GM23338 (cell line): Measurements from ENCODE around the gene CMIP. TPM values are rescaled to one million over a fixed set of nuclear protein-coding genes. Genes with fewer than 3 reads are reported as not detected.

Experiments used
- ATAC-seq: fragments of 200-7000 bp; cut with Tn5 transposase; 3 replicates; pipeline ENCODE4 v1.9.1; 2020
- DNase-seq: peaks from one replicate; pipeline ENCODE4 v3.0.0-alpha.2; 2015; ENCODE audit warnings: low spot score
- H2AFZ ChIP-seq: fragments of 200-600 bp; sonication (generic); 2 replicates; pipeline ENCODE4 v1.8.0; 2016; ENCODE audit warnings: antibody characterized with exemption, mild to moderate bottlenecking, moderate library complexity
- H3F3A ChIP-seq: fragments of 200-600 bp; sonication (generic); replicated peaks from 2 replicates; pipeline ENCODE4 v1.8.0; 2017; ENCODE audit warnings: antibody characterized with exemption, mixed run types, low read depth
- H3K27ac ChIP-seq: fragments of 200-600 bp; sonication (generic); 2 replicates; pipeline ENCODE4 v1.6.1; 2016; ENCODE audit warnings: low read depth
- H3K27me3 ChIP-seq: fragments of 200-600 bp; sonication (generic); 2 replicates; pipeline ENCODE4 v1.8.0; 2016; ENCODE audit warnings: mild to moderate bottlenecking, mixed run types, moderate library complexity; ENCODE audit not compliant: insufficient read depth
- H3K36me3 ChIP-seq: fragments of 200-600 bp; sonication (generic); 2 replicates; pipeline ENCODE4 v1.8.0; 2016; ENCODE audit warnings: mild to moderate bottlenecking; ENCODE audit not compliant: insufficient read depth
- H3K4me1 ChIP-seq: fragments of 200-600 bp; sonication (generic); 2 replicates; pipeline ENCODE4 v1.8.0; 2016; ENCODE audit warnings: mild to moderate bottlenecking, moderate library complexity; ENCODE audit not compliant: insufficient read depth
- H3K4me2 ChIP-seq: fragments of 200-600 bp; sonication (generic); 2 replicates; pipeline ENCODE4 v1.7.1; 2017; ENCODE audit warnings: mixed run types
- H3K4me3 ChIP-seq: fragments of 200-600 bp; sonication (generic); 2 replicates; pipeline ENCODE4 v1.6.1; 2016; ENCODE audit warnings: mixed run types
- H3K79me2 ChIP-seq: fragments of 200-600 bp; sonication (generic); replicated peaks from 2 replicates; pipeline ENCODE4 v1.8.0; 2017; ENCODE audit warnings: mild to moderate bottlenecking; ENCODE audit not compliant: insufficient read depth
- H3K9me2 ChIP-seq: fragments of 200-600 bp; sonication (generic); 2 replicates; pipeline ENCODE4 v1.8.0; 2017; ENCODE audit not compliant: insufficient read depth
- H4K20me1 ChIP-seq: fragments of 200-600 bp; sonication (generic); replicated peaks from 2 replicates; pipeline ENCODE4 v1.8.0; 2017; ENCODE audit warnings: mild to moderate bottlenecking; ENCODE audit not compliant: insufficient read depth
- H3K27ac Mint-ChIP-seq: 2 replicates; pipeline ENCODE4 v1.8.0; 2020; ENCODE audit warnings: inconsistent platforms, mild to moderate bottlenecking, moderate library complexity, mixed read lengths
- H3K27me3 Mint-ChIP-seq: 3 replicates; pipeline ENCODE4 v1.8.0; 2022; ENCODE audit warnings: low read depth, mild to moderate bottlenecking, moderate library complexity, mixed read lengths, inconsistent platforms; ENCODE audit not compliant: insufficient read depth, poor library complexity
- H3K36me3 Mint-ChIP-seq: 3 replicates; pipeline ENCODE4 v1.8.0; 2021; ENCODE audit warnings: low read depth, mild to moderate bottlenecking, inconsistent platforms, moderate library complexity, mixed read lengths
- H3K4me1 Mint-ChIP-seq: 3 replicates; pipeline ENCODE4 v1.8.0; 2020; ENCODE audit warnings: mild to moderate bottlenecking, inconsistent platforms, mixed read lengths
- H3K4me3 Mint-ChIP-seq: 3 replicates; pipeline ENCODE4 v1.8.0; 2021; ENCODE audit warnings: moderate library complexity, mild to moderate bottlenecking, inconsistent platforms, mixed read lengths
- H3K9me3 Mint-ChIP-seq: 3 replicates; pipeline ENCODE4 v1.8.0; 2020; ENCODE audit warnings: moderate library complexity, mild to moderate bottlenecking, inconsistent platforms, mixed read lengths
- CREB1 ChIP-seq: fragments of 250-450 bp; sonication (Bioruptor Pico); IDR thresholded peaks from 2 replicates; pipeline ENCODE4 v1.5.0; 2020; ENCODE audit warnings: low read depth, mild to moderate bottlenecking, moderate library complexity
- CTCF ChIP-seq, 2 experiments: fragments of 200-600 bp in 1 of 2; sonication (generic) in 1 of 2; conservative IDR thresholded peaks; 2 replicates each; pipeline versions ENCODE4 v1.5.1 to v1.6.1; 2016 to 2017; ENCODE audit warnings: antibody characterized with exemption in 2 of 2, low read depth in 2 of 2, mild to moderate bottlenecking in 2 of 2, moderate library complexity in 1 of 2
- ETS1 ChIP-seq: IDR thresholded peaks from 2 replicates; pipeline ENCODE4 v1.6.1; 2016; ENCODE audit warnings: antibody characterized with exemption
- EZH2 ChIP-seq: fragments of 200-600 bp; sonication (generic); IDR thresholded peaks from one replicate; pipeline ENCODE4 v1.8.0; 2017; ENCODE audit warnings: antibody characterized with exemption, mild to moderate bottlenecking, low read depth; ENCODE audit not compliant: unreplicated experiment
- EZH2phosphoT487 ChIP-seq: fragments of 200-600 bp; sonication (generic); IDR thresholded peaks from one replicate; pipeline ENCODE4 v1.8.1; 2018; ENCODE audit warnings: antibody characterized with exemption; ENCODE audit not compliant: unreplicated experiment
- JUNB ChIP-seq: IDR thresholded peaks from one replicate; pipeline ENCODE4 v1.6.1; 2016; ENCODE audit warnings: antibody characterized with exemption; ENCODE audit not compliant: unreplicated experiment
- NANOG ChIP-seq: IDR thresholded peaks from 2 replicates; pipeline ENCODE4 v1.6.1; 2016; ENCODE audit warnings: antibody characterized with exemption, borderline replicate concordance
- POLR2AphosphoS5 ChIP-seq: IDR thresholded peaks from 2 replicates; pipeline ENCODE4 v1.6.1; 2016; ENCODE audit warnings: antibody characterized with exemption, low read depth
- STAT1 ChIP-seq: IDR thresholded peaks from one replicate; pipeline ENCODE4 v1.6.1; 2016; ENCODE audit warnings: antibody characterized with exemption; ENCODE audit not compliant: unreplicated experiment
- ZNF114 ChIP-seq: fragments of 250-450 bp; sonication (Bioruptor Pico); IDR thresholded peaks from 2 replicates; pipeline ENCODE4 v1.5.0; 2020; ENCODE audit warnings: mild to moderate bottlenecking, moderate library complexity
- ZNF331 ChIP-seq: fragments of 250-450 bp; sonication (Bioruptor Pico); IDR thresholded peaks from 2 replicates; pipeline ENCODE4 v1.5.0; 2020; ENCODE audit warnings: low read depth, mild to moderate bottlenecking, moderate library complexity
- polyA plus RNA-seq: library from polyadenylated mRNA; unstranded; fragments of >200 nt; fragmentation: Nextera tagmentation; extraction: Ambion mirVana; gene quantifications from 2 replicates; pipeline ENCODE4 v1.2.1, GENCODE V29; 2016
- total RNA-seq: library from RNA; depleted of rRNA; stranded (reverse); fragments of >200 nt; shearing (Covaris generic); gene quantifications from 2 replicates; pipeline ENCODE4 v1.2.3, GENCODE V29; 2014
- TF ChIP-seq, protein P1 (sequence below): IDR thresholded peaks from one replicate; pipeline ENCODE4 v1.6.1; 2018; ENCODE audit warnings: antibody characterized with exemption; ENCODE audit not compliant: unreplicated experiment
- TF ChIP-seq, protein P2 (sequence below): fragments of 250-450 bp; sonication (Bioruptor Pico); IDR thresholded peaks from 2 replicates; pipeline ENCODE4 v1.5.0; 2020; ENCODE audit warnings: mild to moderate bottlenecking, moderate library complexity

The CMIP gene
- total and polyA plus RNA-seq, 2 experiments from 2014 or later: 9.5 to 62.3 TPM

DNA sequence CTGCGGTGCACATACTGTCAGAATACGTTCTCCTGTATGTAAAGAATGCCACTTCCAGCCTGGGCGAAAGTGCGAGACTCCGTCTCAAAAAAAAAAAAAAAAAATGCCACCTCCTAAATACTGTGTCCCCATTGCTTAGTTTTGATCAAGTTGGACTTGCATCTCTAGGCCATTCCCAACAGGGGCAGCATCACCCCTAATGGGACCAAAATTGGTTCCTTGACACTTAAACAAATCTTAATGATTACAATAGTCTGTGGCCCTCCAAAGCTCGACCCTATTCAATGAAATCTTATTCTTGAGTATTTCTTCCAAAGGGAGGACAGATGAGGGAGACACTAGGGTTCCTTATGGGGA lies 179.8 kb downstream of the CMIP start:
- H3K4me3 ChIP-seq: no peak overlapping the region
- H3K4me3 Mint-ChIP-seq: no peak overlapping the region
- H3K79me2 ChIP-seq: peaks cover 10% of the 10 kb centered on the region
- H3K27ac Mint-ChIP-seq: no peak overlapping the region
- no peaks in the 10 kb centered on the region for H3K9me3 Mint-ChIP-seq
- H3K4me1 ChIP-seq: no peaks in the 10 kb centered on the region
- no peak overlapping the region; the same call in 1 of the 2 replicates for H3K27ac ChIP-seq
- H3F3A ChIP-seq: no peaks in the 10 kb centered on the region
- H3K27me3 Mint-ChIP-seq: peaks cover 5% of the 10 kb centered on the region
- H4K20me1 ChIP-seq: no peaks in the 10 kb centered on the region; the same call in 1 of the 2 replicates
- no peak overlapping the region for H2AFZ ChIP-seq
- H3K4me2 ChIP-seq: no peak overlapping the region
- ATAC-seq (no peak), DNase-seq (no peak)
- H3K36me3 ChIP-seq: no peaks in the 10 kb centered on the region
- H3K36me3 Mint-ChIP-seq: peaks cover 3% of the 10 kb centered on the region; the same call in 1 of the 3 replicates
- H3K4me1 Mint-ChIP-seq: peaks cover 6% of the 10 kb centered on the region
- TF ChIP-seq ETS1: no peak
- TF ChIP-seq STAT1: no peak
- no peak for TF ChIP-seq JUNB
- TF ChIP-seq ZNF331 (CRISPR knock-in tag): no peak
- TF ChIP-seq, protein P1, sequence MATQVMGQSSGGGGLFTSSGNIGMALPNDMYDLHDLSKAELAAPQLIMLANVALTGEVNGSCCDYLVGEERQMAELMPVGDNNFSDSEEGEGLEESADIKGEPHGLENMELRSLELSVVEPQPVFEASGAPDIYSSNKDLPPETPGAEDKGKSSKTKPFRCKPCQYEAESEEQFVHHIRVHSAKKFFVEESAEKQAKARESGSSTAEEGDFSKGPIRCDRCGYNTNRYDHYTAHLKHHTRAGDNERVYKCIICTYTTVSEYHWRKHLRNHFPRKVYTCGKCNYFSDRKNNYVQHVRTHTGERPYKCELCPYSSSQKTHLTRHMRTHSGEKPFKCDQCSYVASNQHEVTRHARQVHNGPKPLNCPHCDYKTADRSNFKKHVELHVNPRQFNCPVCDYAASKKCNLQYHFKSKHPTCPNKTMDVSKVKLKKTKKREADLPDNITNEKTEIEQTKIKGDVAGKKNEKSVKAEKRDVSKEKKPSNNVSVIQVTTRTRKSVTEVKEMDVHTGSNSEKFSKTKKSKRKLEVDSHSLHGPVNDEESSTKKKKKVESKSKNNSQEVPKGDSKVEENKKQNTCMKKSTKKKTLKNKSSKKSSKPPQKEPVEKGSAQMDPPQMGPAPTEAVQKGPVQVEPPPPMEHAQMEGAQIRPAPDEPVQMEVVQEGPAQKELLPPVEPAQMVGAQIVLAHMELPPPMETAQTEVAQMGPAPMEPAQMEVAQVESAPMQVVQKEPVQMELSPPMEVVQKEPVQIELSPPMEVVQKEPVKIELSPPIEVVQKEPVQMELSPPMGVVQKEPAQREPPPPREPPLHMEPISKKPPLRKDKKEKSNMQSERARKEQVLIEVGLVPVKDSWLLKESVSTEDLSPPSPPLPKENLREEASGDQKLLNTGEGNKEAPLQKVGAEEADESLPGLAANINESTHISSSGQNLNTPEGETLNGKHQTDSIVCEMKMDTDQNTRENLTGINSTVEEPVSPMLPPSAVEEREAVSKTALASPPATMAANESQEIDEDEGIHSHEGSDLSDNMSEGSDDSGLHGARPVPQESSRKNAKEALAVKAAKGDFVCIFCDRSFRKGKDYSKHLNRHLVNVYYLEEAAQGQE: no peak
- no peak for TF ChIP-seq POLR2AphosphoS5
- TF ChIP-seq CREB1 (CRISPR knock-in tag): no peak
- no peak for TF ChIP-seq CTCF (conservative IDR thresholded peaks at IDR 0.05; ENCODE audit: low read depth in 2 of 2)
- TF ChIP-seq EZH2: no peak
- no peak for TF ChIP-seq ZNF114 (CRISPR knock-in tag)
- no peak for TF ChIP-seq EZH2phosphoT487
- TF ChIP-seq, protein P2, sequence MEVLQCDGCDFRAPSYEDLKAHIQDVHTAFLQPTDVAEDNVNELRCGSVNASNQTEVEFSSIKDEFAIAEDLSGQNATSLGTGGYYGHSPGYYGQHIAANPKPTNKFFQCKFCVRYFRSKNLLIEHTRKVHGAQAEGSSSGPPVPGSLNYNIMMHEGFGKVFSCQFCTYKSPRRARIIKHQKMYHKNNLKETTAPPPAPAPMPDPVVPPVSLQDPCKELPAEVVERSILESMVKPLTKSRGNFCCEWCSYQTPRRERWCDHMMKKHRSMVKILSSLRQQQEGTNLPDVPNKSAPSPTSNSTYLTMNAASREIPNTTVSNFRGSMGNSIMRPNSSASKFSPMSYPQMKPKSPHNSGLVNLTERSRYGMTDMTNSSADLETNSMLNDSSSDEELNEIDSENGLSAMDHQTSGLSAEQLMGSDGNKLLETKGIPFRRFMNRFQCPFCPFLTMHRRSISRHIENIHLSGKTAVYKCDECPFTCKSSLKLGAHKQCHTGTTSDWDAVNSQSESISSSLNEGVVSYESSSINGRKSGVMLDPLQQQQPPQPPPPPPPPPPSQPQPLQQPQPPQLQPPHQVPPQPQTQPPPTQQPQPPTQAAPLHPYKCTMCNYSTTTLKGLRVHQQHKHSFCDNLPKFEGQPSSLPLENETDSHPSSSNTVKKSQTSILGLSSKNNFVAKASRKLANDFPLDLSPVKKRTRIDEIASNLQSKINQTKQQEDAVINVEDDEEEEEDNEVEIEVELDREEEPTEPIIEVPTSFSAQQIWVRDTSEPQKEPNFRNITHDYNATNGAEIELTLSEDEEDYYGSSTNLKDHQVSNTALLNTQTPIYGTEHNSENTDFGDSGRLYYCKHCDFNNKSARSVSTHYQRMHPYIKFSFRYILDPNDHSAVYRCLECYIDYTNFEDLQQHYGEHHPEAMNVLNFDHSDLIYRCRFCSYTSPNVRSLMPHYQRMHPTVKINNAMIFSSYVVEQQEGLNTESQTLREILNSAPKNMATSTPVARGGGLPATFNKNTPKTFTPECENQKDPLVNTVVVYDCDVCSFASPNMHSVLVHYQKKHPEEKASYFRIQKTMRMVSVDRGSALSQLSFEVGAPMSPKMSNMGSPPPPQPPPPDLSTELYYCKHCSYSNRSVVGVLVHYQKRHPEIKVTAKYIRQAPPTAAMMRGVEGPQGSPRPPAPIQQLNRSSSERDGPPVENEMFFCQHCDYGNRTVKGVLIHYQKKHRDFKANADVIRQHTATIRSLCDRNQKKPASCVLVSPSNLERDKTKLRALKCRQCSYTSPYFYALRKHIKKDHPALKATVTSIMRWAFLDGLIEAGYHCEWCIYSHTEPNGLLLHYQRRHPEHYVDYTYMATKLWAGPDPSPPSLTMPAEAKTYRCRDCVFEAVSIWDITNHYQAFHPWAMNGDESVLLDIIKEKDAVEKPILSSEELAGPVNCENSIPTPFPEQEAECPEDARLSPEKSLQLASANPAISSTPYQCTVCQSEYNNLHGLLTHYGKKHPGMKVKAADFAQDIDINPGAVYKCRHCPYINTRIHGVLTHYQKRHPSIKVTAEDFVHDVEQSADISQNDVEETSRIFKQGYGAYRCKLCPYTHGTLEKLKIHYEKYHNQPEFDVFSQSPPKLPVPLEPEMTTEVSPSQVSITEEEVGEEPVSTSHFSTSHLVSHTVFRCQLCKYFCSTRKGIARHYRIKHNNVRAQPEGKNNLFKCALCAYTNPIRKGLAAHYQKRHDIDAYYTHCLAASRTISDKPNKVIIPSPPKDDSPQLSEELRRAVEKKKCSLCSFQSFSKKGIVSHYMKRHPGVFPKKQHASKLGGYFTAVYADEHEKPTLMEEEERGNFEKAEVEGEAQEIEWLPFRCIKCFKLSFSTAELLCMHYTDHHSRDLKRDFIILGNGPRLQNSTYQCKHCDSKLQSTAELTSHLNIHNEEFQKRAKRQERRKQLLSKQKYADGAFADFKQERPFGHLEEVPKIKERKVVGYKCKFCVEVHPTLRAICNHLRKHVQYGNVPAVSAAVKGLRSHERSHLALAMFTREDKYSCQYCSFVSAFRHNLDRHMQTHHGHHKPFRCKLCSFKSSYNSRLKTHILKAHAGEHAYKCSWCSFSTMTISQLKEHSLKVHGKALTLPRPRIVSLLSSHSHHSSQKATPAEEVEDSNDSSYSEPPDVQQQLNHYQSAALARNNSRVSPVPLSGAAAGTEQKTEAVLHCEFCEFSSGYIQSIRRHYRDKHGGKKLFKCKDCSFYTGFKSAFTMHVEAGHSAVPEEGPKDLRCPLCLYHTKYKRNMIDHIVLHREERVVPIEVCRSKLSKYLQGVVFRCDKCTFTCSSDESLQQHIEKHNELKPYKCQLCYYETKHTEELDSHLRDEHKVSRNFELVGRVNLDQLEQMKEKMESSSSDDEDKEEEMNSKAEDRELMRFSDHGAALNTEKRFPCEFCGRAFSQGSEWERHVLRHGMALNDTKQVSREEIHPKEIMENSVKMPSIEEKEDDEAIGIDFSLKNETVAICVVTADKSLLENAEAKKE (CRISPR knock-in tag): no peak
- no peak for TF ChIP-seq NANOG
- H3K27me3 ChIP-seq: no peaks in the 10 kb centered on the region
- no peaks in the 10 kb centered on the region for H3K9me2 ChIP-seq
